Neural progenitor cell (in vitro differentiated cells): Measurements from ENCODE around the gene CARMIL1.

Experiments
- CTCF ChIP-seq: fragments of 200-600 bp; sonication (generic); IDR thresholded peaks from 2 replicates; pipeline ENCODE4 v1.5.1; 2017; ENCODE audit warnings: antibody characterized with exemption, mild to moderate bottlenecking
- EZH2 ChIP-seq: fragments of 200-600 bp; sonication (generic); IDR thresholded peaks from 2 replicates; pipeline ENCODE4 v1.6.1; 2017; ENCODE audit warnings: antibody characterized with exemption, mild to moderate bottlenecking, moderate library complexity
- EZH2phosphoT487 ChIP-seq: fragments of 200-600 bp; sonication (generic); IDR thresholded peaks from 2 replicates; pipeline ENCODE4 v1.6.1; 2017; ENCODE audit warnings: antibody characterized with exemption

- TF ChIP-seq CTCF (no peak), EZH2 (no peak), EZH2phosphoT487 (no peak)
These were observed 1.8 kb upstream of the CARMIL1 start for GRCh38 chr6:25277386-25277785.
